ENCODE measurements around the gene ITGB1. TPM values are rescaled to one million over a fixed set of nuclear protein-coding genes. Genes with fewer than 3 reads are reported as not detected.

Gene ITGB1
- total and polyA plus RNA-seq, 9 of the 15 experiments (the other 6 are each of a cell fraction or from before 2014, with no cell fraction given), result 40.2 to 194 (median 155) TPM

- TF ChIP-seq NRF1 (conservative IDR thresholded peaks at IDR 0.05 in 1 of 2, IDR thresholded peaks at IDR 0.05 in 1 of 2), result peak; percentile 33 to 46; a peak in 2 of 4 replicates
- TF ChIP-seq RBM39 (optimal IDR thresholded peaks at IDR 0.05; ENCODE audit: low read depth, low read length), result no peak
- TF ChIP-seq ZNF583 (CRISPR knock-in tag; IDR thresholded peaks at IDR 0.05), result no peak
- peak; percentile 5 for TF ChIP-seq HNRNPK (IDR thresholded peaks at IDR 0.05; ENCODE audit: low read depth, low read length, poor library complexity, severe bottlenecking)
- TF ChIP-seq ZNF41 (CRISPR knock-in tag; conservative IDR thresholded peaks at IDR 0.05), result no peak
- TF ChIP-seq HOMEZ (CRISPR knock-in tag; IDR thresholded peaks at IDR 0.05), result no peak
- no peak for TF ChIP-seq ETV6 (IDR thresholded peaks at IDR 0.05; ENCODE audit: borderline replicate concordance in 1 of 2, low read depth in 2 of 2, low read length in 1 of 2)
- TF ChIP-seq ETV6 (CRISPR knock-in tag; IDR thresholded peaks at IDR 0.05; ENCODE audit: borderline replicate concordance), result no peak
- no peak for TF ChIP-seq FOXK1 (CRISPR knock-in tag; IDR thresholded peaks at IDR 0.05; ENCODE audit: borderline replicate concordance)
- TF ChIP-seq HNRNPLL (IDR thresholded peaks at IDR 0.05; ENCODE audit: low read depth, low read length, poor library complexity, severe bottlenecking), result no peak
- peak; percentile 92 for TF ChIP-seq NCOA6 (IDR thresholded peaks at IDR 0.05)
- no peak for TF ChIP-seq ZNF398 (CRISPR knock-in tag; IDR thresholded peaks at IDR 0.05)
- no peak for TF ChIP-seq SIN3B (IDR thresholded peaks at IDR 0.05; ENCODE audit: low read depth)
- TF ChIP-seq CREBBP (IDR thresholded peaks at IDR 0.05; ENCODE audit: low read depth, low read length), result no peak
- no peak for TF ChIP-seq ZNF668 (CRISPR knock-in tag; IDR thresholded peaks at IDR 0.05)
- no peak for TF ChIP-seq BRD9 (IDR thresholded peaks at IDR 0.05; ENCODE audit: low read depth, partially characterized antibody)
- no peak for TF ChIP-seq CTCF (IDR thresholded peaks at IDR 0.05 in 2 of 3, conservative IDR thresholded peaks at IDR 0.05 in 1 of 3; ENCODE audit: insufficient read depth in 2 of 3, low read depth in 1 of 3, low read length in 3 of 3)
- peak; percentile 16 for TF ChIP-seq PCBP2 (IDR thresholded peaks at IDR 0.05; ENCODE audit: low read depth, low read length, poor library complexity, severe bottlenecking)
- TF ChIP-seq U2AF2 (optimal IDR thresholded peaks at IDR 0.05; ENCODE audit: low read depth, low read length), result no peak
- no peak for TF ChIP-seq ZBTB2 (IDR thresholded peaks at IDR 0.05)
- no peak for TF ChIP-seq NFATC3 (IDR thresholded peaks at IDR 0.05)
- TF ChIP-seq ZKSCAN3 (CRISPR knock-in tag; IDR thresholded peaks at IDR 0.05), result no peak
These were observed 517 bp downstream of the ITGB1 start (continued) for GRCh38 chr10:32957341-32958084.
